Smooth muscle cell (in vitro differentiated cells): ENCODE results near the gene MMP28. TPM values are rescaled to one million over a fixed set of nuclear protein-coding genes. Genes with fewer than 3 reads are reported as not detected.

Source experiments
- DNase-seq: peaks from one replicate; lab custom pipeline; 2025; ENCODE audit not compliant: unreplicated experiment; lab: John Stamatoyannopoulos, UW
- H2AFZ ChIP-seq: fragments of 200-600 bp; sonication (generic); 2 replicates; pipeline ENCODE4 v1.6.0; 2016; ENCODE audit warnings: antibody characterized with exemption, low read depth, mild to moderate bottlenecking
- H3F3A ChIP-seq: fragments of 200-600 bp; sonication (generic); 2 replicates; pipeline ENCODE4 v1.6.0; 2017; ENCODE audit warnings: antibody characterized with exemption, low read depth
- H3K27ac ChIP-seq: fragments of 200-600 bp; sonication (generic); 2 replicates; pipeline ENCODE4 v1.5.1; 2016; ENCODE audit warnings: low read depth, mild to moderate bottlenecking
- H3K27me3 ChIP-seq: fragments of 200-600 bp; sonication (generic); 2 replicates; pipeline ENCODE4 v1.6.1; 2016; ENCODE audit warnings: low read depth, mild to moderate bottlenecking
- H3K36me3 ChIP-seq: fragments of 200-600 bp; sonication (generic); 2 replicates; pipeline ENCODE4 v1.5.1; 2016; ENCODE audit warnings: low read depth
- H3K4me1 ChIP-seq: fragments of 200-600 bp; sonication (generic); 2 replicates; pipeline ENCODE4 v1.5.1; 2016; ENCODE audit warnings: low read depth
- H3K4me2 ChIP-seq: fragments of 200-600 bp; sonication (generic); 2 replicates; pipeline ENCODE4 v1.6.0; 2016; ENCODE audit warnings: mild to moderate bottlenecking
- H3K4me3 ChIP-seq: fragments of 200-600 bp; sonication (generic); 2 replicates; pipeline ENCODE4 v1.5.1; 2016; ENCODE audit warnings: mild to moderate bottlenecking
- H3K79me2 ChIP-seq: fragments of 200-600 bp; sonication (generic); 2 replicates; pipeline ENCODE4 v1.6.0; 2016; ENCODE audit warnings: low read depth, mild to moderate bottlenecking
- H3K9ac ChIP-seq: fragments of 200-600 bp; sonication (generic); 2 replicates; pipeline ENCODE4 v1.6.0; 2016; ENCODE audit warnings: low read depth
- H3K9me3 ChIP-seq: fragments of 200-600 bp; sonication (generic); replicated peaks from 2 replicates; pipeline ENCODE4 v1.5.1; 2016; ENCODE audit warnings: low read depth
- H4K20me1 ChIP-seq: fragments of 200-600 bp; sonication (generic); 2 replicates; pipeline ENCODE4 v1.6.0; 2016; ENCODE audit warnings: low read depth
- CTCF ChIP-seq: fragments of 200-600 bp; sonication (generic); IDR thresholded peaks from 2 replicates; pipeline ENCODE4 v1.5.1; 2017; ENCODE audit warnings: borderline replicate concordance, mild to moderate bottlenecking, antibody characterized with exemption; ENCODE audit not compliant: insufficient read depth, poor library complexity, severe bottlenecking
- WGBS: methylation state at CpG from one replicate; pipeline ENCODE4 v1.1.7; 2016; ENCODE audit warnings: low lambda C conversion rate; 5-methylcytosine and 5-hydroxymethylcytosine counted together
- polyA plus RNA-seq: library from polyadenylated mRNA; unstranded; fragments of >200 nt; fragmentation: Nextera tagmentation; extraction: Ambion mirVana; gene quantifications from 2 replicates; pipeline ENCODE4 v1.2.1, GENCODE V29; 2016
- total RNA-seq: library from RNA; depleted of rRNA; stranded (reverse); fragments of >200 nt; gene quantifications from 2 replicates; pipeline ENCODE4 v1.2.3, GENCODE V29; 2014

MMP28 gene
- total and polyA plus RNA-seq, 2 experiments from 2014 or later, result 50.0 to 51.4 TPM

GRCh38 chr17:35764123-35764991, 31.1 kb downstream of the MMP28 start:
- WGBS, result 6% methylated on average over 68 of the region's 75 CpGs
- Histone ChIP-seq H3K4me1 (peaks cover 5% of the 10 kb centered on the region), H3K9me3 (no peaks in the 10 kb centered on the region), H3K4me2 (peak overlapping the region; percentile 92), H3F3A (peaks cover 8% of the 10 kb centered on the region), H3K4me3 (peak overlapping the region; percentile 57), H3K27me3 (no peaks in the 10 kb centered on the region), H3K27ac (no peak overlapping the region), H4K20me1 (no peaks in the 10 kb centered on the region), H3K36me3 (no peaks in the 10 kb centered on the region), H3K79me2 (no peaks in the 10 kb centered on the region), H3K9ac (no peak overlapping the region), H2AFZ (peak overlapping the region; percentile 79)
- TF ChIP-seq CTCF, result peak; percentile 95
- peak; percentile 49 for DNase-seq

GRCh38 chr17:35763767-35764122, 31.7 kb downstream of the MMP28 start:
- WGBS, result 40% methylated on average over 17 of the region's 17 CpGs
- Histone ChIP-seq H3F3A (peaks cover 8% of the 10 kb centered on the region), H2AFZ (peak overlapping the region; percentile 69), H3K4me1 (peaks cover 5% of the 10 kb centered on the region), H3K79me2 (no peaks in the 10 kb centered on the region), H3K9me3 (no peaks in the 10 kb centered on the region), H4K20me1 (no peaks in the 10 kb centered on the region), H3K4me2 (peak overlapping the region; percentile 92), H3K27ac (no peak overlapping the region), H3K36me3 (no peaks in the 10 kb centered on the region), H3K27me3 (no peaks in the 10 kb centered on the region), H3K4me3 (peak overlapping the region; percentile 57), H3K9ac (no peak overlapping the region)
- no peak for TF ChIP-seq CTCF
- DNase-seq, result no peak

- 88% methylated on average over 5 of the region's 5 CpGs for WGBS
- Histone ChIP-seq H3K9me3 (no peaks in the 10 kb centered on the region), H2AFZ (no peak overlapping the region), H4K20me1 (no peaks in the 10 kb centered on the region), H3K36me3 (no peaks in the 10 kb centered on the region), H3F3A (peaks cover 8% of the 10 kb centered on the region), H3K27ac (no peak overlapping the region), H3K4me3 (no peak overlapping the region), H3K27me3 (no peaks in the 10 kb centered on the region), H3K79me2 (no peaks in the 10 kb centered on the region), H3K4me2 (no peak overlapping the region), H3K9ac (no peak overlapping the region), H3K4me1 (peaks cover 5% of the 10 kb centered on the region)
- no peak for TF ChIP-seq CTCF
- DNase-seq, result no peak
These were observed 33.8 kb downstream of the MMP28 start for GRCh38 chr17:35761601-35762000.

- H3K36me3 ChIP-seq, result no peaks in the 10 kb centered on the region
- no peaks in the 10 kb centered on the region for H3K27me3 ChIP-seq
- no peaks in the 10 kb centered on the region for H4K20me1 ChIP-seq
- TF ChIP-seq CTCF, result no peak
- H3F3A ChIP-seq, result peaks cover 8% of the 10 kb centered on the region
- 67% methylated on average over 1 of the region's 1 CpG for WGBS
- H3K9ac ChIP-seq, result no peak within 1 kb of the TSS
- no peaks in the 10 kb centered on the region for H3K9me3 ChIP-seq
- no peak for DNase-seq
- no peak within 1 kb of the TSS for H3K27ac ChIP-seq
- no peak within 1 kb of the TSS for H3K4me3 ChIP-seq
- H3K4me1 ChIP-seq, result peaks cover 5% of the 10 kb centered on the region
- H3K4me2 ChIP-seq, result no peak within 1 kb of the TSS
- no peak within 1 kb of the TSS for H2AFZ ChIP-seq
- H3K79me2 ChIP-seq, result no peaks in the 10 kb centered on the region
These were observed 34.9 kb downstream of the MMP28 start, which contains the start of gene C17orf50 for GRCh38 chr17:35760587-35760986. C17orf50 (plus strand) TSS chr17:35760887; CDS start chr17:35760942, 55 bp downstream.
